Neural progenitor cell (in vitro differentiated cells): ENCODE measurements around the gene CELA2B.
"Not testable (repeated sequence)": the region's sequence is repeated elsewhere in the genome, so short reads cannot be mapped to it uniquely, and the experiment has no call there.

Experiments used
- EZH2 ChIP-seq: fragments of 200-600 bp; sonication (generic); IDR thresholded peaks from 2 replicates; pipeline ENCODE4 v1.6.1; 2017; ENCODE audit warnings: antibody characterized with exemption, mild to moderate bottlenecking, moderate library complexity
- EZH2phosphoT487 ChIP-seq: fragments of 200-600 bp; sonication (generic); IDR thresholded peaks from 2 replicates; pipeline ENCODE4 v1.6.1; 2017; ENCODE audit warnings: antibody characterized with exemption
- TF ChIP-seq, protein P1 (sequence below): fragments of 200-600 bp; sonication (generic); IDR thresholded peaks from 2 replicates; pipeline ENCODE4 v1.5.1; 2017; ENCODE audit warnings: antibody characterized with exemption, mild to moderate bottlenecking

DNA sequence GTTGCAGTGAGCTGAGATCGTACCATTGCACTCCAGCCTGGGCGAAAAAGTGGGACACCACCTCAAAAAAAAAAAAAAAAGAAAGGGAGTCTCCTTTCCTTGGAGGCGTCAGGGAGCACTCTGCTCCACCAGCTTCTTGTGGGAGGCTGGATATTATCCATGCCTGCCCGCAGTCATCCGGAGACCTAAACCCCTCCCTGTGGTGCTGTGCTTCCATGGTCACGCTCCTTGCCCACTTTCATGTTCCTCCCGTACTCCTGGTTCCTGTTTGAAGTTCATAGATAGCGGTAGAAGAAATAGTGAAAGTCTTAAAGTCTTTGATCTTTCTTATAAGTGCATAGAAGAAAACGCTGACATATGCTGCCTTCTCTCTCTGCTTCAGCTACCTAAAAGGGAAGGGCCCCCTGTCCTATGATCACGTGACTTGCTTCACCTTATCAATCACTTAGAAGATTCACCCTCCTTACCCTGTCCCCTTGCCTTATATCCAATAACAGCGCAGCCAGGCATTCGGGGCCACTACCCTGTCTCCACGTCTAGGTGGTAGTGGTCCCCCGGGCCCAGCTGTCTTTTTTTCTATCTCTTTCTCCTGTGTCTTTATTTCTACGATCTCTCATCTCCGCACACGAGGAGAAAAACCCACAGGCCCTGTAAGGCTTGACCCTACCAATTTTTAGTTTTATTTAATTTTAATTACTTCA lies 45.5 kb downstream of the CELA2B start:
- not testable (repeated sequence) for TF ChIP-seq EZH2phosphoT487, EZH2
- TF ChIP-seq, protein P1, sequence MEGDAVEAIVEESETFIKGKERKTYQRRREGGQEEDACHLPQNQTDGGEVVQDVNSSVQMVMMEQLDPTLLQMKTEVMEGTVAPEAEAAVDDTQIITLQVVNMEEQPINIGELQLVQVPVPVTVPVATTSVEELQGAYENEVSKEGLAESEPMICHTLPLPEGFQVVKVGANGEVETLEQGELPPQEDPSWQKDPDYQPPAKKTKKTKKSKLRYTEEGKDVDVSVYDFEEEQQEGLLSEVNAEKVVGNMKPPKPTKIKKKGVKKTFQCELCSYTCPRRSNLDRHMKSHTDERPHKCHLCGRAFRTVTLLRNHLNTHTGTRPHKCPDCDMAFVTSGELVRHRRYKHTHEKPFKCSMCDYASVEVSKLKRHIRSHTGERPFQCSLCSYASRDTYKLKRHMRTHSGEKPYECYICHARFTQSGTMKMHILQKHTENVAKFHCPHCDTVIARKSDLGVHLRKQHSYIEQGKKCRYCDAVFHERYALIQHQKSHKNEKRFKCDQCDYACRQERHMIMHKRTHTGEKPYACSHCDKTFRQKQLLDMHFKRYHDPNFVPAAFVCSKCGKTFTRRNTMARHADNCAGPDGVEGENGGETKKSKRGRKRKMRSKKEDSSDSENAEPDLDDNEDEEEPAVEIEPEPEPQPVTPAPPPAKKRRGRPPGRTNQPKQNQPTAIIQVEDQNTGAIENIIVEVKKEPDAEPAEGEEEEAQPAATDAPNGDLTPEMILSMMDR, result not testable (repeated sequence)
